Neural crest cell (in vitro differentiated cells): ENCODE results near the gene PGA4. TPM values are rescaled to one million over a fixed set of nuclear protein-coding genes. Genes with fewer than 3 reads are reported as not detected.
"Not testable (repeated sequence)": the region's sequence is repeated elsewhere in the genome, so short reads cannot be mapped to it uniquely, and the experiment has no call there.

ENCODE experiments used
- DNase-seq: peaks from one replicate; pipeline ENCODE4 v3.0.0; 2021; ENCODE audit warnings: low read depth, mixed read lengths, low spot score
- H3K27ac Mint-ChIP-seq: one replicate; pipeline ENCODE4 v1.8.0; 2021; ENCODE audit warnings: mild to moderate bottlenecking, mixed read lengths; ENCODE audit not compliant: unreplicated experiment
- H3K27me3 Mint-ChIP-seq: 2 replicates; pipeline ENCODE4 v1.8.0; 2021; ENCODE audit warnings: low read depth, mild to moderate bottlenecking, mixed read lengths
- H3K36me3 Mint-ChIP-seq: 2 replicates; pipeline ENCODE4 v1.8.0; 2021; ENCODE audit warnings: low read depth, mild to moderate bottlenecking, mixed read lengths
- H3K4me1 Mint-ChIP-seq: 2 replicates; pipeline ENCODE4 v1.8.0; 2021; ENCODE audit warnings: mixed read lengths
- H3K4me3 Mint-ChIP-seq: one replicate; pipeline ENCODE4 v1.8.0; 2021; ENCODE audit warnings: mild to moderate bottlenecking, mixed read lengths
- H3K9me3 Mint-ChIP-seq: 2 replicates; pipeline ENCODE4 v1.8.0; 2021; ENCODE audit warnings: mixed read lengths
- CTCF ChIP-seq: fragments of 200-600 bp; sonication (generic); conservative IDR thresholded peaks from 2 replicates; pipeline ENCODE4 v1.5.0; 2021; ENCODE audit warnings: antibody characterized with exemption, mild to moderate bottlenecking
- total RNA-seq: library from RNA; stranded (reverse); gene quantifications from 2 replicates; pipeline ENCODE4 v1.2.1, GENCODE V29; 2021

The PGA4 gene
- total RNA-seq, 1 donor from 2014 or later: not detected

DNA sequence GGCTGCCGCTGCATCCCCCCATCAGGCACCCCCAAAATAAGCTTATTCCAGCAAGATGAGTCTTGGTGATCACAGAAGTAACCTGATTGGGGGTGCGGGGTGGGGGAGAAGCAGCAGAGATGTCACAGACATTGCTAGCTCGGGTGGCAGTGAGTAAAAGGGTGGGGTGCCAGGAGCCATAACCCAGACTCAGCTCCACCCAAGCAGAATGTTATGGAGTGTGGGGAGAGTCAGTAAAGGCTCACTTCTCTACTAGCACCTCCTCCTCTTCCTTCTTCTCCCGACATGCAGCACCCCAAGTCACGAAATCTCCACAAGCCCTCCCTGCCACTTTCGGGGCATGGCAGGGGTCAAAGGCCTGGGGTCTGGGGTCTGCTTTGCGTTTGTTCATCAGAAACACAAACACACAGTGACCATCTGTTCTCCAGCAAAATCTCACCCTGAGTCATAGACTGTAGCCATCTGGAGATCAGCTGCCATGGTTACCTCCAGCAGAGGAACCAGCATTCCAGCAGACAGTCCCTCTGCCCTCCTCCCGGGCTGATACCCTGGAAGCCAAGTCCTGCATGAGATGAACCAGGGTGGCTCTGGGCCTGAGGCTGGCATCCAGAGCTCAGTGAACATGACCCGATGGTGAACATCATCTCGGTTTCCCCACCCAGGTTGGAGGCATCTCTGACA is 23.3 kb downstream of the PGA4 start:
- H3K4me1 Mint-ChIP-seq, H3K9me3 Mint-ChIP-seq, H3K36me3 Mint-ChIP-seq, H3K4me3 Mint-ChIP-seq, DNase-seq, H3K27me3 Mint-ChIP-seq, H3K27ac Mint-ChIP-seq: not testable (repeated sequence)

GRCh38 chr11:61248071-61248470 is 25.9 kb downstream of the PGA4 start:
- not testable (repeated sequence) for H3K9me3 Mint-ChIP-seq, DNase-seq, H3K27me3 Mint-ChIP-seq, H3K4me1 Mint-ChIP-seq, H3K36me3 Mint-ChIP-seq, H3K4me3 Mint-ChIP-seq, H3K27ac Mint-ChIP-seq

- H3K9me3 Mint-ChIP-seq, DNase-seq, H3K4me1 Mint-ChIP-seq, H3K27me3 Mint-ChIP-seq, H3K4me3 Mint-ChIP-seq, H3K27ac Mint-ChIP-seq, H3K36me3 Mint-ChIP-seq: not testable (repeated sequence)
Measured at GRCh38 chr11:61249201-61249600, 27.1 kb downstream of the PGA4 start.

GRCh38 chr11:61250796-61251765 is 28.9 kb downstream of the PGA4 start:
- H3K9me3 Mint-ChIP-seq, H3K36me3 Mint-ChIP-seq, H3K4me1 Mint-ChIP-seq: not testable (repeated sequence)

DNA sequence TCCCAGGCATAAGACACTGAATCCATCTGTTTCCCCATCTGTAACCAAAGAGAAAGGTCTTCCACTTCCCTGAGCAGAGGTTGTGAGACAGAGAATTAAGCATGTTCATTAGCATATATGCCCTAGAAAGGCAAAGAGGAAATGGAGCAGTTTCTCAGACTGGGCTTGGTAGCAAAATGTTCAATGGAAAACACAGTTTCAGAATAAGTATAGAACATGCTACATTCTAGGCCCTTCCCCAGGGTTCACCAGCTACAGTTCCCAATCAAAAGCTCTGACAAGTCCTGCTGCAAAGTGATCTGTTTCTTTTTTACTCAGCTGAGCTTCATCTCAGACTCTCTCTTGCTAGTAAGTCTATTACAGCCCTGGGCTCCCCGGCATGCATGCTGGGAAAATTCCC is 30.2 kb downstream of the PGA4 start:
- not testable (repeated sequence) for H3K9me3 Mint-ChIP-seq, DNase-seq, H3K4me1 Mint-ChIP-seq, H3K27me3 Mint-ChIP-seq, H3K27ac Mint-ChIP-seq, H3K36me3 Mint-ChIP-seq, H3K4me3 Mint-ChIP-seq

More at GRCh38 chr11:61250796-61251765, 28.9 kb downstream of the PGA4 start:
- not testable (repeated sequence) for H3K27ac Mint-ChIP-seq, H3K4me3 Mint-ChIP-seq, DNase-seq, H3K27me3 Mint-ChIP-seq

GRCh38 chr11:61254403-61255025 is 32.4 kb downstream of the PGA4 start:
- Mint-ChIP-seq H3K36me3 (peaks cover 3% of the 10 kb centered on the region), H3K4me3 (no peak overlapping the region), H3K27me3 (no peaks in the 10 kb centered on the region), H3K4me1 (peaks cover 5% of the 10 kb centered on the region), H3K9me3 (no peaks in the 10 kb centered on the region), H3K27ac (no peak overlapping the region)
- TF ChIP-seq CTCF: peak; percentile 81
- DNase-seq: peak; percentile 69

GRCh38 chr11:61256710-61257482 is 34.7 kb downstream of the PGA4 start:
- H3K9me3 Mint-ChIP-seq: no peaks in the 10 kb centered on the region
- peaks cover 5% of the 10 kb centered on the region for H3K4me1 Mint-ChIP-seq
- H3K36me3 Mint-ChIP-seq: peaks cover 7% of the 10 kb centered on the region
- no peak overlapping the region for H3K27ac Mint-ChIP-seq
- H3K27me3 Mint-ChIP-seq: no peaks in the 10 kb centered on the region
- DNase-seq: no peak
- TF ChIP-seq CTCF: no peak
- no peak overlapping the region for H3K4me3 Mint-ChIP-seq
